GM12892 (cell line): ENCODE measurements around the gene EVA1B.

Source experiments
- DNase-seq: peaks from one replicate; pipeline ENCODE4 v3.0.0; 2011; ENCODE audit not compliant: insufficient read length
- FAIRE-seq: peaks from 2 replicates; lab custom pipeline; 2011; peaks lifted over from hg19 to GRCh38; lab: Jason Lieb, UNC
- POLR2A ChIP-seq: IDR thresholded peaks from 2 replicates; pipeline ENCODE4 v1.6.1; 2011; ENCODE audit warnings: low read depth, low read length, control low read depth
- POLR2AphosphoS5 ChIP-seq: IDR thresholded peaks from 2 replicates; pipeline ENCODE4 v1.6.1; 2011; ENCODE audit warnings: low read depth, low read length, control low read depth
- TAF1 ChIP-seq: IDR thresholded peaks from 2 replicates; pipeline ENCODE4 v1.6.1; 2011; ENCODE audit warnings: low read depth, mild to moderate bottlenecking, control low read depth, low read length, borderline replicate concordance

Gene EVA1B

DNA sequence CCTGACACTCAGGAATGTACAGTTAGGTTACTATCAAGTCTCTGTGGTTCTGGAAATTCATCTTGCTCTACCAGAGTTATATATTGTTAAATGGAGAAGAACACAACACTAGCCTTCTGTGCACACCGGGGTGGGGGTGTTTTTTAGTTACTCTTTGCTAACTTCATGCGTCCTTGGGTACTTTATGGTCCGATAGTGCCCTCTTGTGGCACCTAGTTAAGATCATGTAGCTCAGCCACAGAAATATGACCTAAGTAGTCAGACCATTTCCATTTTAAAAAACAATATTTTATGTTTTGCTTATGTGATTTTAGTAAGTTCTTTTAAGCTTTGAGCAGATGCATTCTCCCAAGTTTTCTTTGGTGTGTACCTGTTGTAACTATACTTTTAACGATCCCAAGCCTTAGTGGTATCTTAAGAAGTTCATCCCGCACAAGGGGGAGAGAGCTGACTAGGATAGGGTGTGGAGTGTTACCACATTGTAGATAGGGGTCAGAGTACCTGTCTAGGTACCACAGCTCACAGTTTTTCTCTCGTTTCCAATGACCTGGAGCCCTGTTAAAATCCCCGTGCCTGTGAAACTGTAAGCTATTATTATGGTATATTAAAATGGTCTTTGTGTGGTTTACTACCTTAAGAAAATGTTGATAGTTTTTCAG, 37.9 kb downstream of the EVA1B start:
- TF ChIP-seq POLR2AphosphoS5: no peak
- no peak for TF ChIP-seq TAF1
- TF ChIP-seq POLR2A: no peak
- FAIRE-seq (peak; percentile 84), DNase-seq (peak; percentile 40)

DNA sequence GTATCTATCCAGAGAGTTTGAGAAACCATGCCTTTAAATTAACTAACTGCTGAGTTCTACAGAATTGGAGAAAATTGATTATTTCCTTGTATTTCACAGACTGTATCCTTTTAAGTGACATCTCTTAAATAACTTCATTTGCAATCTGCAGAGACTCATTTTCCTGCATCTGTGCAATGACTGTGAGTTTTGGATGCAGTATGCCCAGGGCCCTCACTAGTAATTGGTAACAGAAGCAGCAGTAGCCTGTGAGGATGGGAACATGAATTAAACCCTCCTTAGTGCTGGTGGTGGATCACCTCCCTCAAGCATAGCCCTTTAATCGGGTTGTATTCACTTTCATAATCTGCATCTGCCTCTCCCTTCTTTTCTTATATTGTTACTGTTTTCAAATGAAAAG, 38.9 kb downstream of the EVA1B start:
- DNase-seq (no peak), FAIRE-seq (no peak)
- TF ChIP-seq POLR2AphosphoS5: no peak
- TF ChIP-seq POLR2A: no peak
- no peak for TF ChIP-seq TAF1

DNA sequence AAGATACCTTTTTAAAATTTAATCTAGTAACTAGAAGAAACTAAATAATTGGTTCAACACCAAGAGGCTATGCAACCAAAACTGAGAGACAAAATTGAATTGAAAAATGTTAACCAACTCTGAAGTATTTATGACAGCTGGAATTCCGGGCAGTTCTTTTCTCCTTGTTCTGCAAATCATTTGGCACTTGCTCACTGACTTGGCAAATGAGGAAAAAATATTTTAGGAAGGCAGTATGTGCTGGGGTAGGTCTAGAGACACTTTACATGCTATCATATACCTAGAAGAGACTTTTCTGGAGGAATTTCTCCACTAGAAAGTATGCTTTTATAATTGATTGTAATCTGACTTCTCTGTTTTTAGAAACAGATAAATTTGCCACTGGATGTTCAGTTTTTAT, 39.4 kb downstream of the EVA1B start:
- DNase-seq (no peak), FAIRE-seq (no peak)
- no peak for TF ChIP-seq POLR2AphosphoS5
- TF ChIP-seq POLR2A: no peak
- TF ChIP-seq TAF1: no peak

DNA sequence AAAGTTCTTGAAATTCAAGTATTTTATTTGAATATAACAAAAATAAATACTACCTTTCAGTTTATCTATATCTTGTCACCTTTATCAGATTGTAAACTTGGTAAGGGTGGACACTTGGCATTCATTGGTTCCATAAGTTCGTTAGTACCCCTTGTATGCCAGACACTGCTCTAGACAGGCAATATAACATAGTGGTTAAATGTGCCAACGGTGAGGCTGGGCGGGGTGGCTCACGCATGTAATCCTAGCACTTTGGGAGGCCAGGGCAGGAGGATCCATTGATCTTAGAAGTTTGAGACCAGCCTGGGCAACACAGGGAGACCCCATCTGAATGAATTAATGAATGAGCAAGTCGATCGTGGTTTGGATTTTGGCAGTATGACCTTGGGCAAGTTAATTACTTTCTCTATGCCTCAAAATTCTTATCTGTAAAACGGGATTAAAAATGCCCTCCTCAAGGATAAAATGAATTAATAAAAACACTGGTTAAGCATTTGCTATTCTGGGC, 43.6 kb downstream of the EVA1B start:
- DNase-seq: no peak
- FAIRE-seq: no peak
- TF ChIP-seq TAF1 (no peak), POLR2A (no peak), POLR2AphosphoS5 (no peak)

DNA sequence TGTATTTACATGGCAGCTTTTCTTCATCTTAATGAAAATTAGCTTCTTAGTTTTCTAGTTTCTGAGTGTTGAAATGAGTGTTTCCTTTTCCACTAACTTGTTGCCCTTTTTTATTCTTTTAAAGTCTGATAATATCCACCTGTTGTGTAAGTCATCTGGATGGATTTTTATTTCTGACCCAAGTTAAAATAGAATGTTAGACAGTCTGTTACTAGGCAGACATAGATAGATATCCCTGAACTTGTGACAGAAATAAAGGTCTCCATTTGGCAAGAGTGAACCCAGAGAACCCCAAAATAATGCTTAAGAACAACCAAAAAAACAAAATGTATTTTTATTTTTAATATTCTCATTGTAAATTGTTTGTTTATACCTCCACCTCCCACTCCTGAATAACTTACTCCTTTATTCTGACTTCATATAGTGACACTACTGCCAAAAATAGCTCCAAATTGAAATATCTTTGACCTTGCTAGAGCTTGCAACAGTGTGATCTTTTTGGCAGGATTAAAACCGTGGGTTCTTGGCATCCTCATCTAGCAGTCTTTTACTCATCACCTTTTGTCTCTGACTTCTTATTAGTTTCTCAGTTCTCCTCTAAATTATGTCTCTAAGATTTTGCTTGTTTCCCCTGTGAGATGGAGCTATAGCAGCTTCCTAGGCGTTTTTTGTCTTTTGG, 44.2 kb downstream of the EVA1B start:
- no peak for DNase-seq

GRCh38 chr1:36276688-36277087, 46.8 kb downstream of the EVA1B start:
- DNase-seq: no peak
- no peak for FAIRE-seq
- no peak for TF ChIP-seq POLR2AphosphoS5
- no peak for TF ChIP-seq TAF1
- TF ChIP-seq POLR2A: no peak

More for the DNA sequence above, 44.2 kb downstream of the EVA1B start:
- no peak for TF ChIP-seq TAF1
- no peak for TF ChIP-seq POLR2AphosphoS5
- no peak for TF ChIP-seq POLR2A
- FAIRE-seq: no peak

DNA sequence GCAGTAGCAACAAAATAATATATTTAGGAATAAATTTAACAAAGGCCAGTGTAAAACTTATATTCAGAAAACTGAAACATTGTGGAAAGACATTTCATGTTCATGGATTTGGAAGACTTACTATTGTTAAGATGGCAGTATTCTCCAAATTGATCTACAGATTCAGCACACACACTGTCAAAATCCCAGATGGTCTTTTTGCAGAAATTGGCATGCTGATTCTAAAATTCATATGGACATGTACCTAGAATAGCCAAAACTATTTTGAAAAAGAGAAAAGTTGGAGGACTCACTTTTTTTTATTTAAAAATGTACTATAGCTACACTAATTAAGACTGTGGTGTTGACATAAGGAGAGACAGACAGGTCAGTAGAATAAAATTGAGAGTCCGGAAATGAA, 49.2 kb downstream of the EVA1B start:
- no peak for FAIRE-seq
- TF ChIP-seq POLR2AphosphoS5: no peak
- no peak for TF ChIP-seq POLR2A
- no peak for DNase-seq

- FAIRE-seq (no peak), DNase-seq (no peak)
- no peak for TF ChIP-seq POLR2A
- TF ChIP-seq POLR2AphosphoS5: no peak
- no peak for TF ChIP-seq TAF1
Measured at GRCh38 chr1:36273024-36273423, 50.4 kb downstream of the EVA1B start.
